NCI-H128 (cell line): ENCODE results near the gene SUPT7L.
"Not testable (repeated sequence)": the region's sequence is repeated elsewhere in the genome, so short reads cannot be mapped to it uniquely, and the experiment has no call there.

ENCODE experiments used
- DNase-seq: peaks from one replicate; lab custom pipeline; 2025; ENCODE audit not compliant: unreplicated experiment; lab: John Stamatoyannopoulos, UW

SUPT7L gene

DNA sequence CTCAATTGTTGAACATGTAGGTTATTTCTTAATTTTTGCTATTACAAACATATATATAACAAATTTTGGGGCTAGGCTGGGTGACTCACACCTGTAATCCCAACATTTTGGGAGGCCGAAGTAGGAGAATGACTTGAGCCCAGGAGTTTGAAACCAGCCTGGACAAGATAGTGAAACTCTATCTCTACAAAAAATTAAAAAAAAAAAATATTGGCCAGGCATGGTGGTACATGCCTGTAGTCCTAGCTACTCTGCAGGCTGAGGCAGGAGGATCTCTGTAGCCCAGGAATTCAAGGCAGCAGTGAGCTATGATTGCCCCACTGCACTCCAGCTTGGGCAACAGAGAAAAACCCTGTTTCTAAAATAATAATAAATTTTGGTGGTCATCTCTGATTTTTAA, 23.8 kb upstream of the SUPT7L start:
- DNase-seq = no peak

DNA sequence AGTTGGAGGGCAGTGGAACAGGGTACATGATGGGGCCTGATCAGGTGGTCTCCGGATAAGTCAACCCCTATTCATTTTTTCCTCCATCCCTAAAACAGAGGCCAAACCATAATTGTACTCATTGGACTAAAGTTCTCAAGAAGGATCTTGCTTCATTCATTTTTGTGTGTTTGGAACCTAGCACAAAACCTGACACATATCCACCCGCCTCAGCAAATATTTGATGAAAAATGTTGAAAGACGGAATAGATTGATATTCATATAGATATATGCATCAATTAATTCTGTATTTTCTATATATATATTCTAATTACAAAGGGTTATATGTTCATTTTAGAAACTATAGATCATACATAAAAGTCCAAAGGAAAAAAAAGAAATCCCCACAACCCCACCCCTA, 22.2 kb upstream of the SUPT7L start:
- no peak for DNase-seq

DNA sequence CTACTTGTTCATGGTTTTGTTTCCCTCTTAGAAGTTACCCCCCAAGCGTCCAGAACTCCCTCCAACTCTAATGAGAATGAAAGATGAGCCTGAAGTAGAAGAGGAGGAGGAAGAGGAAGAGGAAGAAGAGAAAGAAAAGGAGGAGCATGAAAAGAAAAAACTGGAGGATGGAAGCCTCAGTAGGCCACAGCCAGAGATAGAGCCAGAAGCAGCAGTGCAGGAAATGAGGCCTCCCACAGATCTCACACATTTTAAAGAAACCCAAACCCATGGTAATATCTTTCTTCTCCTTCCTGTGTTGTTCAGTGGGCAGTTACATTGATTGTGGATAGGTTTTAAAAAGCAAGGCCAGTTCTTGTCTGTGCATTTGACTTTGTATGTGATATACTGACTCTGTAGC, 21.6 kb upstream of the SUPT7L start:
- not testable (repeated sequence) for DNase-seq

DNA sequence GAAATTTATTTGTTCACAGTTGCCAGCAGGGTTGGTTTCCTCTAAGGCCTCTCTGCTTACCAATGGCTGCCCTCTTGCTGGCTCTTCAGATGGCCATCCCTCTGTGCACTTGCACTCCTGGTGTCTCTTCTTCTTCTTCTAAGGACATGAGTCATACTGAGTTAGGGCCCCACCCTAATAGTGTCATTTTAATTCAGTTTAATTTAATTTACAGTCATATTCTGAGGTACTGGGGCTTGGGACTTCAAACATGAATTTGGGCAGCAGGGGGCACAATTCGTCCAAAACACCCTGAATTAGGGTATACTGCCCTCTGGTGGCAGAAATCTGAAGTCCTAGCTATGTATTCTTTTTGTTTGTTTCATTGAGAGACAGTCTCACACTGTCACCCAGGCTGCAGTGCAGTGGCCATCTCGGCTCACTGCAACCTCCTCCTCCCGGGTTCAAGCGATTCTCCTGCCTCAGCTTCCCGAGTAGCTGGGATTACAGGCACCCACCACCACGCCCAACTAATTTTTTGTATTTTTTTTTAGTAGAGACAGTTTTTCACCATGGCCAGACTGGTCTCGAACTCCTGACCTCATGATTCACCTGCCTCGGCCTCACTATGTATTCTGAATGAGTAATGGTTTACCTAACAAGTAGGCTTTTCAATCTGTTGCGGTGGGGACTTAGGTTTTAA, 20.1 kb upstream of the SUPT7L start:
- peak; percentile 85 for DNase-seq

DNA sequence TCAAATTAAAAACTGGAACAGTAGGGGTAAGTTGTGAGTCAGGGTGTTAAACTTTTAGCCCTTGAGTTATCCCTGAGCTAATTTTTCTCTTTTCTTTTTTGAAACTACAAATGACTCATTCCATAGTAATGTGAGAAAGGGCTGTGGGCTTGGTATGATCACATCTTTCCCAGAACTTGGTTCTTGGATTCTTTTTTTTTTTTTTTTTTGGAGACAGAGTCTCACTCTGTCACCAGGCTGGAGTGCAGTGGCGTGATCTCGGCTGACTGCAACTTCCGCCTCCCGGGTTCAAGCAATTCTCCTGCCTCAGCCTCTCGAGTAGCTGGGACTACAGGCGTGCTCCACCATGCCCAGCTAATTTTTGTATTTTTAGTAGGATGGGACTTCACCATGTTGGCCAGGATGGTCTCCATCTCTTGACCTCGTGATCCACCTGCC, 18.9 kb upstream of the SUPT7L start:
- not testable (repeated sequence) for DNase-seq

DNA sequence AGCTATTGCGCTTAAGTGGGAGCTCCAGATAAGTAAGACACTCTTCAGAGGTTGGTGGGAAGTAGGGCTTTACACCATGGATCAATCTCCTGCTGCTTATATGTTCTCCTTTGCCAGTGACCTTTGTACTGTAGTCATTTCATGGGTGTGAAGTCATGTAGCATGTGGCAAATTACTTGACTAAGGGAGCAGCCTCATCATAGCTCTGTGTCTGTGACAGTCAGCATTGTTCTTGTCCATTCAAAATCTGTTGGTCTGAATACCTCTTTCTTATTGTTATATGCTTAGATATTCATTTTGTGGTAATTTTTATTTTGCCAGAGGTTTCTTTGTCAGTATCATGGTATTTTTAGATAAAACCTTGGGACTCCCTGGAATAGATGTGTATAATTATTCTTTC, 18.4 kb upstream of the SUPT7L start:
- DNase-seq = no peak

DNA sequence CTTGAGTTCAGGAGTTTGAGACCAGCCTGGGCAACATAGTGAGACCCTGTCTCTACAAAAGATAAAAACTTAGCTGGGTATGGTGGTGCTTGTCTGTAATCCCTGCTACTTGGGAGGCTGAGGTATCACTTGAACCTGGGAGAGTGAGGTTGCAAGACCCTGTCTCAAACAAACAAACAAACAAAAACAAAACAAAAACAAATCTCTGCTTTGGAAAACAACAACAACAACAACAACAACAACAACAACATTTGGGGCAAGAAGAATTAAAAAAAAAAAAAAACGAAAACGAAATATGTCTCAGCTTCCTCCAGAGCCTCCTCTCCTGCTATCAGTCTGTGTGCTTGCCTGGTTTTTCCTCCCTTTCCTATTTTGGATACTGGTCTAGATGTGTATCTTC, 17.2 kb upstream of the SUPT7L start:
- no peak for DNase-seq

DNA sequence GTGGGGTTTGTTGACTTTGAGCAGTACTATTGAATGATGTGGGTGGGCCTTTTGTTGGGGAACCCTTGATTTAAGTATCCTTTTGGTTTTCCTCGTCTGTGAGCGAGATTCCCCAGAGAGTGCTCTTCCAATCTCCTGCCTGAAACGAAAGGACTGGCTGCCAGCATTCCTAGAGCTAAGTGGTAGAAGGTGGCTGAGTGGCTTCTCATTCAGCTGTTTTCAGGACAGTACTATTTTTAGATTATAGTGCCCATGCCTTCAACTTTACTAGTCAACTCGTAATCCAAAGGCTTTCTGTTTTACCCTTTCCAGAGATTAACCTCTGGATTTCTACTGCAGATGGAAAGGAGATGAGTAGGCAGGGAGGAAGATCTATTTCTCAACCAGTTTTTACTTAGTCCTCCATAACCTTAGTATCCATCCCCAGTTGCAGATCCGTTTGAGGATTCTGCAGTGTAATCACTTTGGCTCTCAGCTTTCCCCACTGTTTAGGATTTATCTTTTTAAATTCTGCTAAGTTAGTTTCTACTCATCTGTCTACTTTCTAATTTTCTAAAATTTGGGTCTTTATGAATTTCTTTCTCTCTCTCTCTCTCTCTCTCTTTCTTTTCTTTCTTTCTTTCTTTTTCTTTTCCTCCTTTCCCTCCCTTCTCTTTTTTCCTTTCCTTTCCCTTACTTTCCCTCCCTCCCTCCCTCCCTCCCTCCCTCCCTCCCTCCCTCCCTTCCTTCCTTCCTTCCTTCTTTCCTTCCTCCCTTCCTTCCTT, 9.5 kb upstream of the SUPT7L start:
- no peak for DNase-seq

DNA sequence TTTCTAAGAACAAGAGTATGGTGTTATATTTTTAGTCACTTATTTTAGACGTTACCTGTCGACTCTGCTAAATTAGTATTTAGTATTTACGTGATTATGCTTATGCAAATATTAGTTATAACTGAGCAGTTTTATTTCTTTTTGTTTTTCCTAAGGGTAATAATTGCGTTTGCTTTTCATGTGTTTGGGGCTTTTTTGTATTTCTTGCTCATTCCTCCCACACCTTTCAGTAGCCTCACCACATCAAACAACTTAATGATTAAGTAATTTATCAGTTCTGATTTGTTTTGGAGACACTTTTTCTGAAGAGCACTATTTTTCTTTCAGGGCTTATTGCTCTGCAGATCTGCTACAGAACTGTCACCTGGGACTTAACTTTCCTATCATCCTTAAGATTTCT, 7.8 kb upstream of the SUPT7L start:
- no peak for DNase-seq

DNA sequence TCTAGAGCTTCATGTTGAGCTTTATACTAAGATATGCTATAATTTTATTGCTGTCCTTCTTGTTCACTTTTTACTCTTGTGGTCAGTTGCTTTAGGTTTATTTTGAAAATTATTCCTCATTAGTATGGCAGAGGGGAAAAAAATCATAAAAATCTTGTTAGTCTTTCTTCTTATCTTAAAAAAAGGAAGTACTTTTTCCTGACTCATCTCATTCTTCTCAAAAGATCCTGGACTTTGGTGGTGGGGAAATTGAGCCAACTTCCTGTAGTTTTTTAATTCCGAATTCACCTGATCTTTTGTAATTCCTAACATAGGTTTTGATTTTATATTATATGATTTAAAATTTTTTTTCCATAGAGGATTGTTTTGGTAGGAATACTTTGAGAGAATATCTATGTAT, 4.0 kb upstream of the SUPT7L start:
- DNase-seq = no peak

DNA sequence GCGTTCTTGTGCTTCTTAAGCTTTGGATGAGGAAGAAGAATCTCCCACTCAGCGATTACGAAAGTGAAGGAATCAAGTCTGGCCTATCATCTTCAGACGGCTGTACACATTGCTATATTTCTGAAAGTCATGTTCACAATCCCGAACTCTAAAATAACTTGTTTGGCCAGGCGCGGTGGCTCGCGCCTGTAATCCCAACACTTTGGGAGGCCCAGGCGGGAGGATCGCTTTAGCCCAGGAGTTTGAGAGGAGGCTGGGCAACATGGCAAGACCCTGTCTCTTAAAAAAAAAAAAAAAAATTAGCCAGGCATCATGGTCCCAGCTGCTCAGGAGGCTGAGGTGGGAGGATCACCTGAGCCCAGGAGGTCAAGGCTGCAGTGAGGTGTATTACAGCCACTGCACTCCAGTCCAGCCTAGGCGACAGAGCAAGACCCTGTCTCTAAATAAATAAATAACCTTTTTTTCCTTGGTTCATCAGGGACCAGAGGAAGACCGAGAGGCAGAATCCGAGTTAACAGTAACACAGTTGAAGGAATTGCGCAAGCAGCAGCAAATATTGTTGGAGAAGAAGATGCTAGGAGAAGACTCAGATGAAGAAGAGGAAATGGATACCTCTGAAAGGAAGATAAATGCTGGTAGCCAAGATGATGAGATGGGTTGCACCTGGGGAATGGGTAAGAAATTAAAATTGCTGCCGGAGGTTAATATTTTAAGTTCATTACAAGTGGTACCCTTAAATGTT, 1.4 kb upstream of the SUPT7L start:
- no peak for DNase-seq

DNA sequence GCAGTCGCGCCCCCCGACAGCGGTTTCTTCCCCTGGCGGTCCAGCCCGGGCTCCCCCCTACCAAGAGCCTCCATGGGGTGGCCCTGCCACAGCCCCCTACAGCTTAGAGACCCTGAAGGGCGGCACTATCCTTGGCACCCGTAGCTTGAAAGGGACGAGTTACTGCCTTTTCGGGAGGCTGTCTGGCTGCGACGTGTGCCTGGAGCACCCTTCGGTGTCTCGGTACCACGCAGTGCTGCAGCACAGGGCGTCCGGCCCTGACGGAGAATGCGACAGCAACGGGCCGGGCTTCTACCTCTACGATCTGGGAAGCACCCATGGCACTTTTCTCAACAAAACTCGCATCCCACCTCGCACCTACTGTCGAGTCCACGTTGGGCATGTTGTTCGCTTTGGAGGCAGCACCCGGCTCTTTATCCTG, 750 bp upstream of the SUPT7L start:
- no peak for DNase-seq

DNA sequence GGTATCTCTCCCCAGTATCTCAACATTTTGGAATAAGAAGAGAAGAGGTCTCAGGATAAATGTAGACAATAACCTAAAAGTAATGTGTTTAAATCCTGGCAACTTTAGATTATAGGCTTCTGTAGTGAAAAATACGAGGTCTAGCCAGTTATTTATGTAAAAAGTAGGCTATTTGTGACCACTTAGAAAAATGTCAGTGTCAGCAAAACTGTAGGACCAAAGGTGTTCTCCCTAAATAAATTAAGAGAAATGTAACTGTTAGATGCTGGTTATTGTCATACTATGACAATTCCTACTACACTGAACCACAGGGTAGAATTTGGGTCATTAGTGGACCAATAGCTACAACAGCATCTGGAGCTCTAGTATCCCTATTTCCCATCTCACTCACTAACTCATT, 2.0 kb downstream of the SUPT7L start:
- no peak for DNase-seq

DNA sequence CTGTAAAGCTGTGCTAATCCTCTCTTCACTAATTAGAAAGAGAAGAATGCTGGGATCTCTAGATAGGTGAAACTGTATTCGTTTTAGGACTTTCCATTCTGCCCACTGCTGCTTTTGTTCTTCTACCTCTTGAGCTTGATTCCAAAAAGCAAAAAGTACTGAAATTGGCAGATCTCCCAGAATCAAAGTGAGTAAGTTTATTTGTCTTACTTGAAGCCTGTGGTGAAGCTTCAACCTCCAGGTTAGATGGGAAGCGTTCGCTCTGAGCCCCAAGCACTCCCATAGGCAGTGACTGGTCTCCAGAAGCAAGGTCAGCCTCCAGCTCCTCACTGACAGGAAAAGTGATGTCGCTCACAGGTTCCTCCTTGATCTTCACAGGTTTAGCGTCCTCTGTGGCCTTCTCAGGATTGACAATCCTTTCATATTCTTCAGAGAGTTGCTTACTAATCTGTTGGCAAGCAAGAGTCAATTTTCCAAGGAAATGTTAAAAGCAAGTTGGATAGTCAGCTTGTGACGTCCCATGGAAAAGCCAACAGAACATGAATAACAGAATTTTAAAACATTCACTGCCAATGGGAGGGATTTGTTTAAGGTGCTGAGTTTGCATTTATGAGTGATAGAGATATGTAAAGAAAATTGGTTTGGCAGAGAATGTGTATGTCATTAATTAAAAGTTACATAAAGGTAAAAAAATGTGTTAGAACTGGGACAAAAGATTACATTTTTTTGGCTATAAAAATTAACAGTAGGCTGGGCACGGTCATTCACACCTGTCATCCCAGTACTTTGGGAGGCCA, 8.1 kb downstream of the SUPT7L start:
- DNase-seq = no peak

DNA sequence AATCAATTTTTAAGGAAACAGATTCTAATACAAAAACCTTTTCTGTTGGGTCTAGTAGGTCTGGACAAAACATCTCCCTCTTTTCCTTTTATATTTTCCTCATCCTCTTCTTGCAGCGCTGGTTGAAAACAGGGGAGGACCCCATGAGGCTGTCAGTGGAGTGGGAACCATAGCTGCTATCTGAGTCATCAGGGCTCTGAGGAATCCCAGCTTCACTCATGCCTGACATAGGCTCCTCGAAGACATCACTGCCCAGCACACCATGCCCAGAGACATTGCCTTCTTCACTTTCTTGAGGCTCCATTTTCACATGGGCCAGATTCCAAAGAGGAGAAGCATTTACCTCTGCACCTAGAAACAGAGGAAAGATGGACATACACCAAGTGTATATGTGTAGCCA, 10.0 kb downstream of the SUPT7L start:
- DNase-seq = no peak

DNA sequence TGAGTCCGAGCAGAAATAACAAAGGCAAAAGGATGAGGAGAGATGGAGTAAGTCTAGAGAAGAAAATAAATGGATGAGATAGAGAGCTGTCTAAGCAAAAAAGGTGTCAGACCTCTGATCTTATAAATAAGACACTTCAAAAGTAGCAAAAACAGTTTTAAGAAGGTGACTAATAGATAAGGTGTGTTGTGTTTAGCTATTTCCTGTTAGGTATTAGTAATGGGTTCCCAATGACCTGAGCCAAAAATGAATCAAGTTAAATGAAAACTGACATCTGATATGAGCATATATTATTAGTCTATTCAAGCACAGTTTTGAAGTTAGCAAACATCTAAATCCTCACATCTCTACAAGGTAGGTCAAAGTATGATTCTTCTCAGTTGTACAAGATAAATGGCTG, 10.6 kb downstream of the SUPT7L start:
- DNase-seq = no peak

DNA sequence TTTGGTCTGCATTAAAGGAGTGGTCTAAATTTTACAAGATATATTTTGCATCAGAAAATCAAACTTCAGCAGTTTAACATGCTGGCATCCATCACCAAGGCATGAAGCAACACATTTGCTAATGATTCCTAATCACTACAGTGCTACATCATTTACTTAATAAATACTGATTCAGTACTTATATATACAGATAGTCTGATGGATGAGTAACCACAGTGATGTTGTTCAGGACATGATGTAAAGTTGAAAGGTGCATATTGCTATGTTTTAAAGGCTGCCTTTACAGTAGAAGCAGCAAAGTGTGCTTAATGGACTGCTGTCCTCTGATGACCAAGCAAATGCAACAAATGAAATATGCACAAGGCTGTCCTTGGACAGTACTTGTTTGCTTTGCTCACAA, 11.1 kb downstream of the SUPT7L start:
- no peak for DNase-seq

DNA sequence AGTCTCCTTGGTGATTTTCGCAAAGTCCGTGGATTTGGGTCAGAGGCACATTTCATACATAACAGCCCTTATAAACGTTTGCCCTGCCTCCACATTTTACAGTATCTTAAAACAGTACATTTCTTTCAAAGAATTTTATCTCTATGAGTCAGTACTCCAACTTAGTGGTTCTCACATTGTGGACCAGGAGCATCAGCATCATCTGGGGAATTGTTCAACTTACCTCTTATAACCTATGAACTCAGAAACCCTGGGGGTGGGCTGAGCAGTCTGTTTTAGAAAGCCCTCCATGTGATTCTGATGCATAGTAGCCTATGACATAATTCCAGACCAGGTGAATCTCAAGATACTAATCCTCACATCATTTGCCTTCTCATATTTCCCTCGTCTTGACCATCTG, 12.4 kb downstream of the SUPT7L start:
- no peak for DNase-seq

DNA sequence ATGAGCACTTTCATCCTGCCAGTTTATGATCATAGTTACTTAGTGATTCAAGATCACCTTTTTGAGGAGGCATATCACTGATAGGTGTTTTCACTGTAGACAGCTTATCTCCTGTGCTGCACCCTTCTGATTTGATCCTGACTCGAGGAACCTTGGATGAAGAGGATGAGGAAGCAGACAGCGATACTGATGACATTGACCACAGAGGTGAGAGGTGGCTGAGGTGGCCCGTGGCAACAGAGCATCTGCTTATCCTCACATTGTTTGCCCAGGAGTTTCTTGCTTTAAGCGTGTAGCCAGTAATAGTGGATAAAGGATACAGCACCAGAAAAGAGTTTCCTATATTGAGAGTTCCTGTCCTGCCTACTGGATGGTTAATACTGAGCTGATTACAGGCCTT, 15.7 kb downstream of the SUPT7L start:
- DNase-seq = no peak

DNA sequence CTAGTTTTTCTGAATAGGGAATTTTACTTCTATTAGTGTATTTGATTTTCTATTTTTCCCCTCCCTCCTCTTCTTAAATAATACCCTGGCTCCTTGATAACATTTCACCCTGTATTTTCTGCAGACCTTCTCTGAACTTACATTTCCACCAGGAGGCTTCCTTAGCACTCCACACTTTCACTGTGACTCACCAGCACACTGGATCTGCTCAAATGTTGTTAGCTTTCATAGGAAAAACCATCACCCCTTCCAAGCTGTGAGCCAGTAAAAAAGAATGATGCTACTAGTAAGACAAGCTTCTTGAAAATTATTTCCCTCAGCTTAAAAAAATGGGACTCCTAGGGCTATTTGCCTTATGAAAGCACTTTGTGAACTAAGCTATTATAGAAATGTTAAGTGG, 16.1 kb downstream of the SUPT7L start:
- DNase-seq = no peak

DNA sequence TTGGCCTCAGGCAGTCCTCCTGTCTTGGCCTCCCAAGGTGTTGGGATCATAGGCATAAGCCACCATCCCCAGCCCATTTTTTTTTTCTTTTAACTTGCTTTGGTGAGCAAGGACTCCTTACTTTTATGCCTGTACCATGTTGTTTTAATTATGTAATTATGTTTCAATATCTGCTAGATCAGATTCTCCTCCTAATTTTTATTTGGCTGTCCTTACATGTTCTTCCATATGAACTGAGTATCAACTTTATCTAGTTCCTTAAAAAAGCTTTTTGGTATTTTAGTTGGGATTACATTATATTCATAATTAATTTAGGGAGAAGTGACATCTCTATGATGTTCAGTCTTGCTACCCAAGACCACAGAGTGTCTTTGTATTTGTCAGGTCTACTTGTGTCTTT, 18.2 kb downstream of the SUPT7L start:
- no peak for DNase-seq
